Fibroblast of peridontal ligament (primary cell): ENCODE results near the gene ATP6AP1.

Experiments used
- DNase-seq: peaks from one replicate; pipeline ENCODE4 v3.0.0-alpha.2; 2010; ENCODE audit errors: extremely low read depth

ATP6AP1 gene

GRCh38 chrX:154470434-154470833 is 42.0 kb downstream of the ATP6AP1 start:
- no peak for DNase-seq

DNA sequence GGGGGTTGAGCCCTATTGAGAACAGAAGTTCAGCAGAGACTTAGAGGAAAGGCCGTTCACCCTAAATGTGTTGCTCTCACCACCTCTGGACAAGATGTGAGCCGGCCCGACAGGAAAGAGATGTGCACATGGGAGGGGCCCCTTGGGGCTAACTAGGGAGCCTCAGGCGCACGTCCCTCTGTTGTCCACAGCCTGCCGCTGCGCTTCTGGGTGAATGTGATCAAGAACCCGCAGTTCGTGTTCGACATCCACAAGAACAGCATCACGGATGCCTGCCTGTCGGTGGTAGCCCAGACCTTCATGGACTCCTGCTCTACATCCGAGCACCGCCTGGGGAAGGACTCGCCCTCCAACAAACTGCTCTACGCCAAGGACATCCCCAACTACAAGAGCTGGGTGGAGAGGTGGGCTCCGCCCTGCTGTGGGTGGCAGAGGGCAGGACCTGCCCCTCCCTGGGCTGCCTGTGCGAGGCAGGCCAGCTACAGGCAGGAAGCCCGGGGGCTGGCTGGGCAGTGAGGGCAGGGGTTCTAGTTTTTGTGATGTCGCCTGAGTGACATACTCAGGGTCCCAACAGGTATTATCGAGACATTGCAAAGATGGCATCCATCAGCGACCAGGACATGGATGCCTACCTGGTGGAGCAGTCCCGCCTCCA is 42.6 kb downstream of the ATP6AP1 start:
- DNase-seq, result no peak

DNA sequence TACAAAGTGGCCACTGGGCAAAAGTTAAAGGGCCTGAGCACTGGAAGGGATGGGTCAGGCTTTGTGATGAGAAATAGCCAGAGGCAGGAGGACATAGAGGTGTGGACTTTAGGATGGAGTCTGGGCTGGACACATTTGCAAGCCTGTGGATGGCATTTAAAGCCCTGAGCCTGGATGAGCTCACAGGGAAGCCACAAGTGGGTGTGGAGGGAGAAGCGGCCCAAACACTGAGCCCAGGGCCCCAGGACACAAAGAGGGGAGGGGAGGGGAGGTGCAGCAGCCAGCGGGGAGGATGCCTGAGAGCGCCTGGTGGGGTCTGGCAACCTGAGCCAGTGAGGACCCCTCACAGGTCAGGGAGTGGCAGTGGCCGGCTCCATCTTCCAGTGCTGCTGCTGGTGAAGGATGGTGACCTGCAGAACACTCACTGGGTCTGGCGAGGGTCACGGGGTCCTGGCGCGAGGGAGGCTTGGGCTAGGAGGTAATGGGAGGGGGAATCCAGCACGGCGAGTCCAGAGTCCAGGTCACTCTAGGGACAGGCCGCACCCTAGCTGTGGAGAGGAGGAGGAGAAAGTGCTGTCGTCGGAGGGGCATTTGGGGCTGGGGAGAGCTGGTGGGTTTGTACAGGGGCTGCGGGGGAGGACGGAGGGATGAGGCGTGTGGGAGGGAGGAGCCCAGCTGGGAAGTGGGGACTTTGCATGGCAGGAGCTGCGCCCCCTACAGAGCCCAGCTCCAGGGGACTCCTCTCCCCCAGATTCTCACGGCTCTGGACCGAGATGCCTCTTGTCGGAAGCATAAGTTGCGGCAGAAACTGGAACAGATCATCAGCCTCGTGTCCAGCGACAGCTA is 43.6 kb downstream of the ATP6AP1 start:
- no peak for DNase-seq

- no peak for DNase-seq
These were observed 44.5 kb downstream of the ATP6AP1 start for GRCh38 chrX:154472685-154473632.

GRCh38 chrX:154473683-154474082 is 45.2 kb downstream of the ATP6AP1 start:
- DNase-seq, result no peak

- no peak for DNase-seq
These were observed 48.3 kb downstream of the ATP6AP1 start for GRCh38 chrX:154476821-154477220.

GRCh38 chrX:154477891-154478477 is 49.5 kb downstream of the ATP6AP1 start:
- no peak for DNase-seq

DNA sequence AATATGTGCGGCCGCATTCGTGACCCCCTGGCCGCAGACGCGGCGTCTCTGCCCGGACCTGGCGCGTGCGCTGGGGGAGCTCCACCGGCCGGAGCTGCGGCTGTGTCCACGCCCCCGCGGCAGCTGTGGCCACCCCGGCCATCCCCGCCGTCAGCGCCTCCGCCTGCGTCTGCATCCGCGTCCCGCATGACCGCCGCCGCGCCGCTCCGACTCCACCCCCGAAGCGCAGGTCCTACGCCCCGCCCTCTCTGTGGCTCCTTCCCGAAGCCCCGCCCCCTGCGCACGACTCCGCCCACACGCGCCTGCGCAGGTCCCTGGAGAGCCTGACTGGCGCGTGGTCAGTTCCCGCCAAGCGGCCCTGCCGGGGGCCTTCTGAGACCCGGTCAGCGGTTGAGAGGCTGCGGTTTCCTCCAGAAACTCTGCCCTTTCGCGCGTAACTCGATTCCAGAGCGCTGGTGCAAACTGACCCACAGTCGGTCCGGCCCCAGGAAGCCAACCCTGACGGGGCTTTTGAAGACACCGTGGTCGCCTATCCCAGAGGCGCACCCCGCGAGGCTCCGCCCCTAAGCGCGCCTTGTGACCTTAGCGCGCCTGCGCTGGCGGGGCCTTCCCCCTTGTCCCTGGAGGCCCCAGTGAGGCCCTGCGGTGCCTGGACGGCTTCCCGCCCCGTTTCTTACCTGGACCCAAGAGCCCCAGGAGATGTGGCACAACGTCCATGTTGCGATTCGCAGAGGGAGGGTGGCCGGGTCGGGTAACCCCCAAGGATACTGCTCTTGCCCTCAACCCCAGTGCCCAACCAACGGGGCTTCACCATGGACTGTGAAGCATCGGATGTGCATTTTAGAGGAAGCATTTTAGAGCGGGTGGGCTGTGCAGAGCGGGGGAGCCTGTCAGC is 50.5 kb downstream of the ATP6AP1 start, which contains the start of gene LAGE3:
LAGE3 (minus strand) TSS at position 554 of the 895 bp plus-strand sequence; CDS start at position 188, 366 bp downstream.
- DNase-seq, result peak; percentile 78

DNA sequence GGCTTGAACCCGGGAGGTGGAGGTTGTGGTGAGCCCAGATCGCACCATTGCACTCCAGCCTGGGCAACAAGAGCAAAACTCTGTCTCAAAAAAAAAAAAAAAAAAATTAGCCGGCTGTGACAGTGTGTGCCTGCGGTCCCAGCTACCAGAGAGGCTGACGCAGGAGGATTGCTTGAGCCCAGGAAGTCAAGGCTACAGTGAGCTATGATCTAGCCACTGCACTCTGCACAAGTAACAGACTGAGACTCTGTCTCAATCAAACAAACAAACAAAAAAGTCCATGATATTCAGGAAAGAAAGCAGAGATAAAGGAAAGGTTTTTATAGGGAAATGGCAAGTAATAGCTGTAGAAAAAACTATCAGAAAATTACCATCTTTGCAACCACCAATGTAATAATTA is 52.7 kb downstream of the ATP6AP1 start:
- DNase-seq, result no peak

DNA sequence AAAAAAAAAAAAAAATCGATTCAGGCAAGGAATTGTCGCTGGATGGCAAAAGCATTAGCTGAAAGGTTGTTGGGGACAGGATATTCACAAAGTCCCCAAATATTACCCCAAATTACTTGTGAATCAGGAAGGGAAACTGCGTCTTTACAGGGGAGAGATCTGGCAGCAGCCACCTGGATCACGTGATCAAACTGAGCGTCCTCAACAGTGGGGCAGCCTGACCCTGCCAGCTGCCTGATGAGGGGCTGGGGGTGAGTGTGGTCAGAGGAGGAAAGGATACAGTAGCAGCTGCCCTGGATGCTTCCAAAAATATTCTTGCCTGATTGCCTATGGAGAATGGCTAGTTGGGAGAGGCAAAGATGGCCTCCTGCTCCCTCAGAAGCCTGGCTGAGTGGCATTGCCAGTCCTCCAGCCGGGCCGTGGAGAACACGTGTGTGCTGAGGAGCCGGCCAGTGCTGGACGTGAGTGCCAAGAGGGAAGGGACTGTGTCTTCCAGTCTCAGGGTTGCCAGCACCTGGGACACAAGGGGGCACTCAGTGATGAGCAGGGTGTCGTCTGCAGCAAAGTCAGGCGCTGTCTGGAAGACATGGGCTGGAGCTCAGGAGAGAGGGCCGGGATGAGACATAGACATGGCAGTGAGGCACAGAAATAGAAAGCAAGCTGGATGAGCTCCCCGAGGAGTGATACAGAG is 53.6 kb downstream of the ATP6AP1 start:
- DNase-seq, result no peak

DNA sequence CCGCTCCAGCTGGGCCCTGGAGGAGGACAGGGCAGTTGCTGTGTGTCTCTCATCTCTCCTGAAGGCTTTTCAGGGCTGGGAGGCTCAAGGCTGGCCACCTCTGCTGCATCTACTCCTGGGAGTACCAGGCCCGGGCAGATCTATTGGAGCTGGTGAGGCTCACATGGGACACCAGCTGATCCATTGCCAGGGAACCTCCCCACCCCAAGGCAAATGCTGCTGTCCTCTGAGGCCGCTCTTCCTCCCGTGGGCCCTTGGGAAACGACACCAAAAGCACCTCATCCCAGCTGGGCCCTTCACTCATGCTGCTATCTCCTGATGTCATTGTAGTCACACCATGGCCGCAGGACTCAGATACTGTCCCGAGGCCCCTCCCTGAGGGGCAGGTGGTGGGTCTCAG is 54.3 kb downstream of the ATP6AP1 start:
- no peak for DNase-seq

- DNase-seq, result no peak
These were observed 54.8 kb downstream of the ATP6AP1 start for GRCh38 chrX:154483325-154483724.

DNA sequence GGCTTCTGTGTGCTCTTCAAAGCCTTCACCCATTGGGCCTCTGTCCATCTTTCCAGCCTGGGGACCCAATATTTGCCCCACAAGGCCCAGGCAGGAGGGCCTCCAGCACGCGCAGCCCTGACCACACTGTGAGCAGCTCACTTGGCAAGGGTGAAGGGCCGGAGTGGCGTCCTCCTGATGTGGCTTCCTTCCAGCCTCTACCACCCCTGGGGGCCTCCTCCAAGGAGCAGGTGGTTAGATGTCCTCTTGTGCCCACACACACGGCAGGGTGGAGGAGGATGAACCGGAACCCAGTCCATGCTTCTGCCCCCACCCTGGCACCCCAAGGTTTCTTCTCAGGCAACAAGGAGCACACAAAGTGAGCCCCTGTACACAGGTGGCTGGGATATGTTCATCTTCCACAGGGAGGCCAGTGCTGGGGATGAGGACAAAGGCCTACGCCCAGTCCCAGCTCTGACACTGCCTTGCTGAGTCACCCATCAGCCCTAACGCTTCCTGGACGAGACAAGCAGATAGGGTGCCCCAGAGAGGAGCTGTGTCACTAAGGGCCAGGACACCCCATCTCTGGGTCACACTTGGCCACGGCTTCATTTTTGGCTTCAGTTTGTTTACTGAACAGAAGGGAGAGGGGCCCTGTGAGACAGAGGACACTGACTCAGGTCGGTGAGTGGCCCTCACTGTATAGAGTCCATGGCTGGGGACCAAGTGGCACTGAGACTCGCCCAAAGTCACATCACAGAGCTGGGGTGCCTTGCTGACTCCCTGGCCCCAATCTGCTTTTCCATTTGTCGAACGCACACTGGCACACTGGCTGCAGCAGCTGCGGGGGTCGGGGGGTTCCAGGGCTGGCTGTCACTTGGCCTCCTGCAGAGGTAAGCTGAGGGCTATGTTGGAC is 56.0 kb downstream of the ATP6AP1 start:
- DNase-seq, result no peak

GRCh38 chrX:154485150-154486051 is 56.9 kb downstream of the ATP6AP1 start:
- no peak for DNase-seq

GRCh38 chrX:154486052-154486395 is 57.5 kb downstream of the ATP6AP1 start:
- DNase-seq, result no peak
